IMR-90 (cell line): ENCODE data around the gene TEX36. TPM values are rescaled to one million over a fixed set of nuclear protein-coding genes. Genes with fewer than 3 reads are reported as not detected.

Source experiments
- ATAC-seq: fragments of 200-7000 bp; cut with Tn5 transposase; 2 replicates; pipeline ENCODE4 v1.9.1; 2020; ENCODE audit warnings: low read depth, mild to moderate bottlenecking, moderate library complexity
- BruUV-seq: library from RNA; stranded (reverse); fragments of 400-500 nt; replicated peaks from 2 replicates; lab custom pipeline; 2021; lab: Mats Ljungman, UMichigan
- CTCF ChIA-PET: fragments of 300-600 bp; formaldehyde crosslinking; extraction: SDS; loops from one replicate; lab custom pipeline; 2021; ENCODE audit warnings: antibody characterized with exemption; lab: Yijun Ruan, JAX
- POLR2A ChIA-PET: fragments of 300-600 bp; sonication (Branson Sonifier 250); formaldehyde crosslinking; loops from one replicate; lab custom pipeline; 2022; ENCODE audit warnings: antibody characterized with exemption; ENCODE audit not compliant: unreplicated experiment; lab: Charles Lee
- DNase-seq: peaks from one replicate; pipeline ENCODE4 v3.0.0; 2013
- H2AFZ ChIP-seq: replicated peaks from 2 replicates; pipeline ENCODE3; 2013; ENCODE audit warnings: low read length, mild to moderate bottlenecking; ENCODE audit not compliant: poor library complexity
- H2AK5ac ChIP-seq: 2 replicates; pipeline ENCODE4 v1.6.1; 2013; ENCODE audit warnings: low read depth, low read length, inconsistent platforms
- H2AK9ac ChIP-seq: replicated peaks from 2 replicates; pipeline ENCODE3; 2013; ENCODE audit warnings: mild to moderate bottlenecking, low read depth, low read length, moderate library complexity; ENCODE audit not compliant: poor library complexity
- H2BK120ac ChIP-seq: 2 replicates; pipeline ENCODE4 v1.6.1; 2013; ENCODE audit warnings: low read depth, low read length, inconsistent platforms
- H2BK15ac ChIP-seq: 3 replicates; pipeline ENCODE4 v1.6.1; 2013; ENCODE audit warnings: low read depth, low read length, inconsistent platforms
- H2BK20ac ChIP-seq: 2 replicates; pipeline ENCODE4 v1.6.1; 2013; ENCODE audit warnings: low read depth, mild to moderate bottlenecking, inconsistent platforms, low read length, moderate library complexity
- H2BK5ac ChIP-seq: 2 replicates; pipeline ENCODE4 v1.6.1; 2013; ENCODE audit warnings: mild to moderate bottlenecking, low read depth, low read length, inconsistent platforms; ENCODE audit not compliant: poor library complexity, severe bottlenecking
- H3K14ac ChIP-seq: replicated peaks from 2 replicates; pipeline ENCODE4 v1.6.1; 2013; ENCODE audit warnings: low read depth, low read length, inconsistent platforms
- H3K18ac ChIP-seq: 2 replicates; pipeline ENCODE4 v1.6.1; 2013; ENCODE audit warnings: low read depth, low read length, control low read depth
- H3K23ac ChIP-seq: 2 replicates; pipeline ENCODE4 v1.6.1; 2013; ENCODE audit warnings: low read depth, low read length, inconsistent platforms
- H3K27ac ChIP-seq: 2 replicates; pipeline ENCODE4 v1.5.1; 2013; ENCODE audit warnings: mild to moderate bottlenecking, control low read depth, low read length; ENCODE audit not compliant: insufficient read depth
- H3K27me3 ChIP-seq: 2 replicates; pipeline ENCODE4 v1.6.1; 2013; ENCODE audit warnings: low read length; ENCODE audit not compliant: control insufficient read depth, insufficient read depth
- H3K36me3 ChIP-seq: 2 replicates; pipeline ENCODE4 v1.6.1; 2013; ENCODE audit warnings: low read length, mixed read lengths; ENCODE audit not compliant: control insufficient read depth, insufficient read depth
- H3K4ac ChIP-seq: 2 replicates; pipeline ENCODE4 v1.6.1; 2013; ENCODE audit warnings: low read depth, low read length, inconsistent platforms
- H3K4me1 ChIP-seq: 2 replicates; pipeline ENCODE4 v1.6.1; 2013; ENCODE audit warnings: low read length, mixed read lengths; ENCODE audit not compliant: control insufficient read depth, insufficient read depth
- H3K4me2 ChIP-seq: 2 replicates; pipeline ENCODE4 v1.6.1; 2013; ENCODE audit warnings: low read depth, mild to moderate bottlenecking, control low read depth, low read length, moderate library complexity
- H3K4me3 ChIP-seq: 2 replicates; pipeline ENCODE4 v1.5.1; 2013; ENCODE audit warnings: low read depth, mild to moderate bottlenecking, control low read depth, low read length, moderate library complexity; ENCODE audit not compliant: insufficient read depth
- H3K56ac ChIP-seq: 2 replicates; pipeline ENCODE4 v1.6.1; 2013; ENCODE audit warnings: low read length, inconsistent platforms; ENCODE audit not compliant: insufficient read depth; ENCODE audit errors: extremely low read depth
- H3K79me1 ChIP-seq, 2 experiments: 2 replicates each; pipeline ENCODE4 v1.6.1; 2013; ENCODE audit warnings: low read length in 2 of 2, inconsistent platforms in 1 of 2, low read depth in 1 of 2
- H3K9ac ChIP-seq: 2 replicates; pipeline ENCODE4 v1.6.1; 2013; ENCODE audit warnings: low read depth, low read length, control low read depth
- H3K9me1 ChIP-seq: 2 replicates; pipeline ENCODE4 v1.6.1; 2013; ENCODE audit warnings: low read length, inconsistent platforms; ENCODE audit not compliant: insufficient read depth
- H3K9me3 ChIP-seq: 2 replicates; pipeline ENCODE4 v1.6.1; 2013; ENCODE audit warnings: low read length; ENCODE audit not compliant: control insufficient read depth, insufficient read depth
- H4K20me1 ChIP-seq: 2 replicates; pipeline ENCODE4 v1.6.1; 2013; ENCODE audit warnings: low read length, inconsistent platforms; ENCODE audit not compliant: insufficient read depth
- H4K5ac ChIP-seq: 2 replicates; pipeline ENCODE4 v1.6.1; 2013; ENCODE audit warnings: mild to moderate bottlenecking, low read depth, low read length, control low read depth
- H4K8ac ChIP-seq, 2 experiments: 2 replicates each; pipeline ENCODE4 v1.6.1; 2013; ENCODE audit warnings: low read depth in 2 of 2, low read length in 2 of 2, control low read depth in 1 of 2, inconsistent platforms in 1 of 2
- H4K91ac ChIP-seq: 2 replicates; pipeline ENCODE4 v1.6.1; 2013; ENCODE audit warnings: low read depth, low read length, inconsistent platforms; ENCODE audit not compliant: insufficient read depth
- BHLHE40 ChIP-seq: fragments of 150-350 bp; IDR thresholded peaks from 2 replicates; pipeline ENCODE4 v1.6.1; 2016; ENCODE audit warnings: mild to moderate bottlenecking, low read depth, low read length
- CEBPB ChIP-seq: IDR thresholded peaks from 2 replicates; pipeline ENCODE4 v1.6.1; 2012; ENCODE audit warnings: low read depth, low read length, improper control_type of control experiment
- CHD1 ChIP-seq: IDR thresholded peaks from 2 replicates; pipeline ENCODE4 v1.6.1; 2012; ENCODE audit warnings: low read depth, low read length, improper control_type of control experiment
- CTCF ChIP-seq: conservative IDR thresholded peaks from 2 replicates; pipeline ENCODE4 v1.5.1; 2012; ENCODE audit warnings: mild to moderate bottlenecking, low read depth, low read length, improper control_type of control experiment
- ELK1 ChIP-seq: fragments of 150-350 bp; IDR thresholded peaks from 2 replicates; pipeline ENCODE4 v1.6.1; 2016; ENCODE audit warnings: low read depth, mild to moderate bottlenecking, low read length, moderate library complexity, borderline replicate concordance
- FOS ChIP-seq: fragments of 150-350 bp; IDR thresholded peaks from 2 replicates; pipeline ENCODE4 v1.6.1; 2016; ENCODE audit warnings: low read depth, low read length
- MAFK ChIP-seq: IDR thresholded peaks from 2 replicates; pipeline ENCODE4 v1.6.1; 2012; ENCODE audit warnings: low read depth, low read length, improper control_type of control experiment
- MAZ ChIP-seq: IDR thresholded peaks from 2 replicates; pipeline ENCODE4 v1.6.1; 2012; ENCODE audit warnings: low read depth, mild to moderate bottlenecking, low read length, improper control_type of control experiment, moderate library complexity, borderline replicate concordance
- MXI1 ChIP-seq: IDR thresholded peaks from 2 replicates; pipeline ENCODE4 v1.6.1; 2012; ENCODE audit warnings: low read depth, mild to moderate bottlenecking, low read length, moderate library complexity, borderline replicate concordance
- NFE2L2 ChIP-seq: fragments of 150-350 bp; IDR thresholded peaks from 2 replicates; pipeline ENCODE4 v1.6.1; 2016; ENCODE audit warnings: low read depth, mild to moderate bottlenecking, low read length
- POLR2A ChIP-seq: IDR thresholded peaks from 2 replicates; pipeline ENCODE4 v1.6.1; 2012; ENCODE audit warnings: mild to moderate bottlenecking, low read depth, low read length
- RAD21 ChIP-seq: IDR thresholded peaks from 2 replicates; pipeline ENCODE4 v1.6.1; 2012; ENCODE audit warnings: low read length, improper control_type of control experiment
- RCOR1 ChIP-seq: IDR thresholded peaks from 2 replicates; pipeline ENCODE4 v1.6.1; 2012; ENCODE audit warnings: mild to moderate bottlenecking, low read length, improper control_type of control experiment; ENCODE audit not compliant: insufficient replicate concordance
- RFX5 ChIP-seq: IDR thresholded peaks from 2 replicates; pipeline ENCODE4 v1.8.0; 2012; ENCODE audit warnings: low read depth, mild to moderate bottlenecking, low read length, moderate library complexity
- SMC3 ChIP-seq: fragments of 150-350 bp; IDR thresholded peaks from 2 replicates; pipeline ENCODE4 v1.6.1; 2016; ENCODE audit warnings: low read depth, mild to moderate bottlenecking, antibody characterized with exemption, low read length, moderate library complexity
- USF2 ChIP-seq: fragments of 150-350 bp; IDR thresholded peaks from 2 replicates; pipeline ENCODE4 v1.6.1; 2017; ENCODE audit warnings: mild to moderate bottlenecking, antibody characterized with exemption, low read length, low read depth
- WGBS, 2 experiments: methylation state at CpG; one replicate each; pipeline versions ENCODE4 v1.1.5 to v1.1.7; 2013; ENCODE audit warnings: missing lambda C conversion rate in 2 of 2; ENCODE audit not compliant: insufficient read length in 1 of 2; ENCODE audit errors: extremely low coverage in 2 of 2; 5-methylcytosine and 5-hydroxymethylcytosine counted together
- dilution Hi-C: fragments of 300-500 bp; cut with HindIII; formaldehyde crosslinking; loops from one replicate; pipeline ENCODE4 v1.14.3; 2018; ENCODE audit warnings: low sequenced_read_pairs; ENCODE audit not compliant: unreplicated experiment
- in situ Hi-C: fragments of 300-500 bp; cut with MboI; formaldehyde crosslinking; loops from 3 replicates; pipeline ENCODE4 v1.14.3; 2019; ENCODE audit warnings: low sequenced_read_pairs, inconsistent platforms, mixed read lengths
- intact Hi-C: fragments of 100-400 bp; cut with micrococcal nuclease; formaldehyde crosslinking; loops from 2 replicates; pipeline ENCODE4 v1.10.0; 2022
- polyA plus RNA-seq, 3 experiments: library from polyadenylated mRNA; depleted of rRNA; stranded (reverse); fragments of >200 nt; gene quantifications; 2 replicates each; pipeline ENCODE4 v1.2.3, GENCODE V29; 2012; ENCODE audit warnings: low replicate concordance in 1 of 3
- total RNA-seq: library from RNA; depleted of rRNA; stranded (reverse); fragments of >200 nt; gene quantifications from 2 replicates; pipeline ENCODE4 v1.2.3, GENCODE V29; 2012

Gene TEX36
- total and polyA plus RNA-seq, 2 of the 4 experiments (the other 2 are of a cell fraction) = not detected

GRCh38 chr10:125684581-125684980, 1.6 kb upstream of the TEX36 start:
- Histone ChIP-seq H3K9ac (no peak overlapping the region), H2BK120ac (no peak overlapping the region), H2AK9ac (no peak overlapping the region), H3K4me1 (no peaks in the 10 kb centered on the region), H4K20me1 (no peaks in the 10 kb centered on the region), H2AFZ (no peak overlapping the region), H4K91ac (no peak overlapping the region), H4K8ac (no peak overlapping the region), H4K5ac (no peak overlapping the region), H3K14ac (no peak overlapping the region), H3K79me1 (no peaks in the 10 kb centered on the region), H3K27ac (no peak overlapping the region), H3K4me2 (no peak overlapping the region), H2BK5ac (no peak overlapping the region), H3K4ac (no peak overlapping the region), H3K9me1 (no peaks in the 10 kb centered on the region), H3K18ac (no peak overlapping the region), H2AK5ac (no peak overlapping the region), H3K4me3 (no peak overlapping the region), H2BK20ac (no peak overlapping the region), H3K9me3 (no peaks in the 10 kb centered on the region), H3K36me3 (no peaks in the 10 kb centered on the region), H3K27me3 (peaks cover 3% of the 10 kb centered on the region; the same call in 1 of the 2 replicates), H3K23ac (no peak overlapping the region), H2BK15ac (no peak overlapping the region), H3K56ac (no peak overlapping the region)
- POLR2A ChIA-PET = interaction anchor here (0.6 kb wide), 1 partner anchor 176 kb away, joined by 8 read pairs; no protein-coding TSS in a partner anchor
- TF ChIP-seq POLR2A (no peak), ELK1 (no peak), NFE2L2 (no peak), CEBPB (no peak), SMC3 (no peak), FOS (no peak), CHD1 (no peak), CTCF (no peak), RCOR1 (no peak), USF2 (no peak), RAD21 (no peak), BHLHE40 (no peak), RFX5 (no peak), MXI1 (no peak), MAZ (no peak), MAFK (no peak)
- in situ Hi-C loops (no loop called here), intact Hi-C loops (no loop called here), dilution Hi-C loops (no loop called here)
- ATAC-seq = no peak
- CTCF ChIA-PET = no interaction called here
- DNase-seq = no peak
- no CpG with 5 or more reads among the region's 5 CpGs for WGBS, 2 experiments
- BruUV-seq = no TSS peak
